ENCODE results near the gene PTPRM.
"Not testable (repeated sequence)": the region's sequence is repeated elsewhere in the genome, so short reads cannot be mapped to it uniquely, and the experiment has no call there.

The PTPRM gene

DNA sequence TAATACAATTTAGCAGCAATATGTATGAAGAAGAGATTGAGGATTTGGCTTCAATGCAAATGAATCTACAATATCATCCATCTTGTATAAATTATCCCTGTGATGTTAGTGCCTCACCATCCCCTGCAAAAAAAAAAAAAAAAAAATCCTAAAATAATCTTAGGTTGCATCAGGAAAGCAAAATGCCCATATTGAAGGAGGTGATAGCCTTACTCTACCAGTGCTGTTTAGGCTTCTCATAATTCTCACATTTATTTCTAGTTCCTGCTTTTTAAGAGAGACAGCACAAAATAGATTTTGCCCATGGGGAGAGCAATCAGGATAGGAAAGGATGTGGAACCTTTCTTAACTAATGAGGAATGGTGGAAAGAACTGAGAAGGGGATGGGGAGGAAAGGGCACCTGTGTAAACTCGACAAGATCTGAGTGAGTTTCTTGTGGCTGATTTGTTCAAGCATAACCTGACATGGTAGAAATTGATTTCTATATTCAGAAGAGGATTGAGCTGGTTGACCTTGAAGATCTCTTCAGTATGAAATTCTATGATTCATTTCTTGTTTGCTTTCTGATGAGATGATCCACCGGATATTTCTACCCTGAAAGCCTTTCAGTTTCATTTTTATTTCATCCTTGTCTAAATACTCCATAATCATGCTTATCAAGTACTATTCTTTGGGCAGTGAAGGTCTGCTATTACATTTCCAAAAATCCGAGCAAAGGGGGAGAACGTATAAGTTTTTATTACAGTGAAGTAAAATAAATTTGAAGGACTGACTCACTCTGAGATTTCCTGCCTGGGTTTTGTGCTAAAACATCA, 391.2 kb downstream of the PTPRM start:
- DNase-seq: no peak

DNA sequence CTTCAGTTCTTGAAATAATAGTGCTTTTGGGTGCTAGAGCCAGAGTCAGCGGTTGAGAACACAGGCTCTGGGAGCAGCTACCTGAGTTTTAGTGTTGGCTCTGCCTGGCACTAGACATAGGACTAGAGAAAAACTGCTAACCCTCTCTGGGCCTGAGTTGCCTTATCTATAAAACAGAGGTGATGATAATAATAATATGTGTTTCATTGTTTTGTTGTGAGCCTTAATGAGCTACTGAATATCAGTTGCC, 391.7 kb downstream of the PTPRM start:
- no peak for DNase-seq

DNA sequence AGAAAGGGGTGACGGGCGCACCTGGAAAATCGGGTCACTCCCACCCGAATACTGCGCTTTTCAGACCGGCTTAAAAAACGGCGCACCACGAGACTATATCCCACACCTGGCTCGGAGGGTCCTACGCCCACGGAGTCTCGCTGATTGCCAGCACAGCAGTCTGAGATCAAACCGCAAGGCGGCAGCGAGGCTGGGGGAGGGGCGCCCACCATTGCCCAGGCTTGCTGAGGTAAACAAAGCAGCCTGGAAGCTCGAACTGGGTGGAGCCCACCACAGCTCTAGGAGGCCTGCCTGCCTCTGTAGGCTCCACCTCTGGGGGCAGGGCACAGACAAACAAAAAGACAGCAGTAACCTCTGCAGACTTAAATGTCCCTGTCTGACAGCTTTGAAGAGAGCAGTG, 399.6 kb downstream of the PTPRM start:
- DNase-seq: not testable (repeated sequence)

DNA sequence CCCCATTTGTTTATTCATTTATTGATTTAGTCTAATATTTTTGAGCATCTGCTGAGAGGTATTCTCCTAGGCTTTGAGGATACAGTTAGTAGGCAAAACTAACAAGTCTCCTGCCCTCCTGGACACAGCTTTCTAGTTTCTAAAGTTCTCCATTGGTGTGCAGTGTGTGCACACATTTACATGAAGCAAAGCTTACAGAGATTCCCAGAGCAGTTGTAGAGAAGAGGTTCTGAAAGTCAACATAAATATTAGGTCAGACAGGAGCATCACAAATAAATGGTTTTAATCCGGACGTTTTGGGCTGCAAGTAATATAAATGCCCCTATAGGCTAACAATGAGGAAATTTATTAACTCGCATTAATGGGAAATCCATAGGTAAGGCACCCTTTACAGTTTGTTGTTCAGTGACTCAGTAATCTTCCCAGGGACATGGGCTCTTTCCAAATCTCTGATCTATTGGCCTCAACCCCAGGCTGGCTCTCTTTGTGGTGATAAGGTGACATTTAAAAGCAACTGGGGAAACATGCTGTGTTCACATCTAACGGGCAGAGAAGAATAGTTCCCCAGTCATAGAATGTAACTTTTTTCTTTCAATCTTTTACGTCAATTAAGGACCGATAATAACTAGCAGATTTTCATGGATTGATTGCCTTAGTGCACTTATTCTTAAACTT, 407.2 kb downstream of the PTPRM start:
- DNase-seq: no peak

DNA sequence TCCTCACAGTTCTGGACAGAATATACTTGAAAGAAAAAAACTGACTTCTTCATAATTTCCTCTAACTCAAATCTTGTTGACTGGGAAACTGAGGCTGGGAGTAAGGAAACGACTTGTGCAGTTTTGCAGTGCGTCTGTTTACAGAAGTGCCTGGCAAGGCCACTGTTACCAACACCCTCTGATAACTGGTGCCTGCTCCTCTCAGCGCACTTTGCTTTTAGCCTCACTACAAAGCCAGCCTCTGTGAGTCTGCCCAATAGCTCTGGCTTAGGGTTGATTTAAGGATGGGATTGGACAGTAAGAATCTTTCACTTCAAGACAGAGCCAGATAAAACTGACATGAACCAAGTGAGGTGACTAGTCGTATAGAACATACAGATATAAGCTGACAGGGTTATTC, 410.8 kb downstream of the PTPRM start:
- DNase-seq: no peak

DNA sequence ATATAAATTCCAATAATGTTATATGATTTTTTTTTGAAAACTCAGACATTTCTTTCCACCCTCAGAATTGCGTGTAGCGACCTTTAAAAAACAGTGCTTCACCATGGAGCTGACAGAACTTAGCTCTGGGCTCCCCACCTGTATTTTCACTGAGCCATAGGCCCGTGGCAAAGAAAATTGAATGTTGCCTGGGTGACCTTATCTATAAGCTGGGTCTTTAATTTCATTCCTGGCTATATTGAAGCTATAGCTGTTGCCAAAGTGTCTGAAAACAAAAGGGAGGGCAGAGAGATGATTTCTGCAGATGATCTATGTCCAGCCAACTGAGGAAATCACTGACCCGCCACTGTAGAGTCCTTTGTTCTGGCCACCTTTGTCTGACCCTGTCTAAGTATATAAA, 411.7 kb downstream of the PTPRM start:
- DNase-seq: no peak

DNA sequence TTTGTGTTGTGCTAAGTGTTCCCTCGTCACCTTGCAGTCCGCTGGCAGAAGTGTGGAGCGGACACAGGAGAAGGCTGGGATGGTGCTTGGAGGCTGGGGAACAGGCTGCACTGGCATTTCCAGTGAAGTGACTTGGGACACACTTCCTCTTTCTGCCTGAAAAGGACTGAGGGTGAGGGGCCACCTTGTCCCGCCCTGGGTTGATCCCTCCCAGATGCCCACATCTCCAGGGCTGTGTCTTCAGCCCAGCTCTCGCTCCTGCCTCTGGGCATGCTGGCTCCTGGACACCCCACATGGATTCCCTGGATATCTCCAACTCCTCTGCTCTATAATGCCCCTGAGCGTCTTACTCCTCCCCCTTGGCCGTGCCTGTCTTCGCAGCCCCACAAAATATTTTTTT, 412.6 kb downstream of the PTPRM start:
- no peak for DNase-seq

DNA sequence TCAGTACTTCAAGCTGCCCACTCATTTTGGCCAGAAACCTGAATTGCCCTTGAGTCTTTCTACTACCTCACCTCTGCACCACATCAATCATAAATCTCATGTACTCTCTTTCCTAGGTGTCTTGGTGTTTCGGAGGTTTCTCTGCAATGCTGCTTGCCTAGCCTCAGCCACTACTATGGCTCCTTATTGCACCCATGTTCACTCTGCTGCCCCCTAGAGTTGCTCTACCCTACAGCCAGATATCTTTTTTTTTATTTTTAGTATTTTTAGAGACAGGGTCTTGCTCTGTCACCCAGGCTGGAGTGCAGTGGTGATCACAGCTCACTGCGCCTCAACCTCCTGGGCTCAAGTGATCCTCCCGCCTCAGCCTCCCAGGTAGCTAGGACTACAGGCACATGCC, 413.0 kb downstream of the PTPRM start:
- DNase-seq: no peak

DNA sequence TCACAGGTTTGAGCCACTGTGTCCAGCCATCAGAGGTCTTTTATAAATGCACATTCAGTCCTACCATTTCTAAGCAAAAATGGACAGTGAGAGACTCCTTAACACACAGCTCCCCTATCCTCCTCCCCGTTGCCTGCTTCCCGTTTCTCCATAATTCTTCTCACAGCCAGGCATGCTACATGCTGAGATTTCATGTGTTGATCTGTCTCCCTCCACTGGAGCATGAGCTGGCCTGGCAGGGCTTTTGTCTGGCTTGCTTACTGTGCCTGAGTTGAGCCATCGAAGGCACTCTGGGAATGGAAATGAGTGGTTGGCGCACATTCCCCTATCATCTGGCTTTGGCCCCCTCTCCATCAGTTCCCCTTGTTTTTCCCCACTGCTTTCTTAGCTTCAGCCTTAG, 413.5 kb downstream of the PTPRM start:
- DNase-seq: no peak

DNA sequence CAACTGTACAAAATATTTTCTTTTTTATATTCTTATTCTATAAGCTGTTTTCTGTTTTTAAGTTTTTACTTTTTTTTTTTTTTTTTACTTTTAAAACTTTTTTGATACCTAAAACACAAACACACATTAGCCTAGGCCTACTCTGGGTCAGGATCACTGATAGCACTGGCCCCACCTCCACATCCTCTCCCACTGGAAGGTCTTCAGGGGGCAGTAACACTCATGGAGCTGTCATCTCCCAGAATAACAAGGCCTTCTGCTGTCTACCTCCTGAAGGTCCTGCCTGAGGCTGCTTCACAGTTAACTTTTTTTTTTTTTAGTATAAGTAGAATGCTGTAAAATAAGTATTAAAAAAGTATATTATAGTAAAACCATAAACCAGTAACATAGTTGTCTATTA, 415.1 kb downstream of the PTPRM start:
- DNase-seq: no peak

DNA sequence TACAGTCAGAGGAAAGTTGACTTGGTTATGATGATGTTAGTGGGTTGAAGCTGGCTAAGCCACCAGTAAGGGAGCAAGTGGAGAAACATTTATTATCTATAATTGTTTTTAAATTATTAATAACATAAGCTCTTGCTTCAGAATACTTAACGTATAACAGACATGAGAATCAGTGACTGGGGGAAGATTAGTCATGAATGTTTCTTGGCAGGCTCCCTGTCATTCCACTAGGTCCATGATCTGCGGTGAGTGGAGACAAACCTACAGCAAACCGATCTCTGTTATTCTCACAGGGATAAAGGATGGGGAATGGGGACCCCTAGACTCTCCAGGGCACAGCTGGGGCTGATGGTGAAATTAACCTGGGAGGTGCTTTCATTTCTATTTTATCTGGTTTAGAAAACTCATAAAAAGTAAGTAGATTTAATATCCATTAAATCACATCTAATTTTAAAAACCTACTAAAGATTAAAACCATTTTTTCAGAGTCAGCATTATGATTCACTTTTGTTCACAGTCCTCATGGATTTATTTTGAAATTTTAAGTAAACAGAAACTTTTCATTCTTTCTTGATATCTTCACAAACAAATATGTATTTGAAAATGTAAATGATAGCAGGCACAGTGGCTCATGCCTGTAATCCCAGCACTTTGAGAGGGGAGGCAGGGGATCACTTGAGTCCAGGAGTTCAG, 420.3 kb downstream of the PTPRM start:
- DNase-seq: no peak

DNA sequence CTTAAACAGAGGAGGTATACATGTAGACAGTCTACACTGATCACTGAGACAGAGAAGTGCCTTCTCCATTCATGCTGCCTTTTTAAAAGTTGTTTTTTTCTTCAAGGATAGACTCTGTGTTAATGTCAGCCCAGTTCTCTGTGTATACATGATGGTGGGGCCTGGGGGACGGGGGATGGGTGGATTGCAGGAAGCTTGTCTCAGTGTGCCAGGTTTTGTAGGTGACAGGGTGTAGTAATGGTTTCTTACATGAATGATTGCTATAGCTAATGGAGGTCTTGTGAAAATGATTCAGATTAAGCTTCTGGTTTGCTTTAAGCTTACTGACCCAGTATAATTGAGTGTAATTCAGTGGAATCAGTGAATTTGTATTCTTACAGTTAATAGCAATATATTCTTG, 423.6 kb downstream of the PTPRM start:
- DNase-seq: no peak

DNA sequence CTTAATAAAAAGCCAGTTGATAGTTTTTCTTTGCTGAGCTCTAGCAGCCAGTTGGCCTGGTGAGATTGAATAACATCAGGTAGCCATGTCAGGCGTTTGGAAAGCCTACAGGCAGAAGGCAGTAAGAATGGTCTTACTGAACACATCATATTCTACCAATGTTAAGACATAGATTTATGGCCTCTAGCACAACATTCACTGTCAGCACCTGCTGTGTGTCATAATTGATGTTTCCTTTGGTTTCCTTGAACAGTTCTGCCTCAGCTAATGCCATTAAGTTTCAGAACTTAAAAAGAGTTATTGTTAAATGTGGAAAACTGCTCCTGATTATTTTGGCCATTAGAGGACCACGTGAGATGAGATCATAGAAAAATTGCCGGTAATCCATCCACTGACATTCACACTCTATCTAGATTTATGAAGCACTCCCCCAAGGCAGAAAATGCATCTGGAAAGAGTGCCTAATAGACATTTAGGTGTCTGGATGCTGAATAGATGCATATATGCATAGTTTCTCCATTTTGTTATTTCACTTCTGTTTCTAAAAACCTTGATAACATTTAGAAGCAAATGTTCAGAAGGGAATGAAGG, 434.7 kb downstream of the PTPRM start:
- no peak for DNase-seq

DNA sequence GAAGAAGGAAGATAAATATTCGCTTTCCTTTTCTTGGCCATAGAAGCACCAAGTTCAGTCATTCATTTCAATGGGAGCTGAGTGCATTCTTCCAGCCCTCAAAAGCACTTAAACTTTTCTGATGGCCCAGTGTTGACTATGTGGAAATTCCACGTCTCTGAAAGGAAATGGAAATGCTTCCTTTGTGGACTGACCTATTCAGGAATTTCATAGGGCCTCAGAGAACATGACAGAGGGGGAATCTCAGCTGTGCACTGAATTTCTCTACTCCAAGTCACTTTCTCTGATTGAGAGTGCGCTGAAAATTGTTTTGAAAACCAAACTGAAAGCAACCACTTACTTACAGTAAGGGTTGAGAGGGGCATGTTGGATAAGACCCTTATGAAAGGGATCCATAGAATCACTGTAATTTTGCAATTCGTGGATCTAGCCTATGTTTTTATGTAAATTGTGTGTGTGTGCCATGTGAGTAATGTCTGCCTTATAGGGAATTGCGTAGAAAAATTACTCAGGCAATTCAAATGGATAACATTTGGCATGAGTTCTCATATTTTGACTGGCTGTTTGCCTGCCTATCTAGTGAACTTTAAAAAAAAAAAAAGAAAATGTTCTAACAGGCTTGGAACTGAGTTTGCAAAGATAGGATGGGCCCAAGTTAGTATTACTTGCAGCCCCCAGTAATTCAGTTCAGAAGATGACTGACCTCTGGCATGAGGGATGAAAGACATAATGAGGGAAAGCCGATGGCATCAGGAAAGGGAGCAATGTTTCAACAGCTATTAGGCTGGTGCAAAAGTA, 437.0 kb downstream of the PTPRM start:
- DNase-seq: no peak

DNA sequence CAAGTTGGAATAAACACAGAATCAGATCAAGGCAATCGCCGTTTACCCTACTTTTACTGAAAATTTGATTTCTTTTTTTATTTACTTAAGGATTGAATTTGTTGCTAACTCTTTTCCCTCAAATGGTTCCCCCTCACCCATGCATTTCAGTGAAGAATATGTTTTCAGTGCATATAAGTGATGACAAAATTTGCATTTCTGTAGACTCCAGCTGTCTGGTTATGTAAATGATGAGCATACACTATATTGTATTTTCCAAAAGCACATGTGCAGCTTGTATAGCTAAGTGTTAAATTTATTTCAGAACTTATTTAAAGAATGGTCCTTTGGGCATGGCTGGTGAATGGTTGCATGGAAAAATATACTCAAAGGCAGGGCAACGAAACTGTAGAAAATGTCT, 437.7 kb downstream of the PTPRM start:
- no peak for DNase-seq

DNA sequence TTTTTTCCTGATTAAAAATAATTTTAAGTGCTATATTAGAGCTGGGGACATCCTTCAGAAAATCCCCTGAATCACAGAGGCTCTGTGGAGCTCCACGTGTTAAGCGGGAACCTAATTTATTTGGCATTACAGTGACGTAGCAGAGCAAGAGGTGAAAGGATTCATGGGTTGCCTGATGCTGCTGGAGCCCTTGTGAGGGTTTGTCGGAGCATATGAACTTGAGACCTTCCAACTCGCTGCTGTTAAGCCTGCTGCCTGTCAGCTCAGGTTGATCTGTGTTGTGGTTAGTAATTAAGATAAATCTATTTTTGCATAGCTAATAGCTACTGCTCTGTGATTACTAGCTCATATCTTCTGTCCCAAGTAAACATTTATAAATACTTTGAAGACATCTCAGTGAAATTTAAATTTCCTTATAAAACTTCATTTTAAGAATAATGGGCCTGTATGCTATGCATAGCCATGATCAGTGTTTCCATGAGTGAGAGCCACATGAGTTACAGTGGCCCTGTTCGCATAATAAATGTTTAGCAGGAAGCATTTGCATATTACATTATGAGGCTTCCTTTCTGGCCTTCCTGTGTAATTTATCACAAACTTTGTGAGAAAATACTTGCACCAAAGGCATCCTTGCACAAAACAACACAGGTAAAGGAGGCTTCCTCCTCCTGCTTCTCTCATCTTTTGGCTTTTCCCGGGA, 438.9 kb downstream of the PTPRM start:
- DNase-seq: no peak

DNA sequence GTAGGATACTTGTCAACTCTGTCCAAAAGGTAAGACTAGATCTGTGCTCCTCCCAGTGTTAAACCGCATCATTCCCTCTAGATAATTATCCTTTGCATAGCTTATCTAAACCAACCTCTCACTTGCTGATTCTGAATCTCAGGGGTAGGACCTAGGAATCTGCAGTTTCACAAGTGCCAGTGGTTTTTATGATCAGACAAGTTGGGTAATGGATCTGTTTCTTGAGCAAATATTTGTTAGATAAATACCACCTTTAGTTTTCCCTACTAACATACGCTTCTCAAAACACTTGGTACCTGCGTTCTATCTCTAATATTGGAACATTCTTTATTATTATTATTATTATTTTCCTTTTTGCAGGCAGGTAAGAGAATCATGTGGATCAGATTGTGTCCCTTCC, 439.9 kb downstream of the PTPRM start:
- DNase-seq: no peak

DNA sequence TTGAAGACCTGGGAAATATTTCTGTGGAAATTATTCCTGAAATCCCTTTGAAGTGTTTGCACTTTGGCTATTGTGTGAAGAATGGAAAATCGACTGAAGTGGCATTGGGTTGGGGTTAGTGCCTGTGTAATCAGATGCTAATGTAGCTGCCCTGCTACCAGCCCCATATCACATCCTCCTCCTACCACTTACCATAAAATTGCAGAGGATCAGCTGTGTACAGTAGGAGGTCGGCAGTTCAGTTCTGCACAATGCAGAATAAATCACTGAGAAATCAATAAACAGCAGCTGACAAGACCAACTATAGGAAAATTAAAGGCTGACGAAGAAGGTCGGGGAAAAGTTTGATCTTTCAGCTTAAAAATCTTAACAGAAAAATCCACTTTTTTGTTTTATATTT, 440.9 kb downstream of the PTPRM start:
- DNase-seq: no peak

DNA sequence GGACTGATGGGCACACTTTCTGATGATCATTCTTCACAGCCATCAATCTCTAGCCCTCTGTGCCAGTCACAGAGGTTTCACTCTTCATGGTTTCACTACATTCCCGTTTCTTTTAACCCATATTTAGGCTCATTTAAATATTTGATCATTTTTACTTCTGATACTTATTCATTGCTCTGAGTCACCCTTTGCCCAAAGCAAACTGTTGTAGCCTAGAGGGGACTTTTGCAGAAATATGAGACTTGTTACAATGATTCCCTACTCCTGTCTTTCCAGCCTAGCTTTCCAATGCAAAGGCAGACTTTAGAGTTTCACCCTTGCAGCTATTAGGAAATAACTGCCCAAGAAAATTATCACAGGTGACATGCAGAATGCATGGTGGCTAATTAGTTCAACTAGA, 444.2 kb downstream of the PTPRM start:
- DNase-seq: no peak

DNA sequence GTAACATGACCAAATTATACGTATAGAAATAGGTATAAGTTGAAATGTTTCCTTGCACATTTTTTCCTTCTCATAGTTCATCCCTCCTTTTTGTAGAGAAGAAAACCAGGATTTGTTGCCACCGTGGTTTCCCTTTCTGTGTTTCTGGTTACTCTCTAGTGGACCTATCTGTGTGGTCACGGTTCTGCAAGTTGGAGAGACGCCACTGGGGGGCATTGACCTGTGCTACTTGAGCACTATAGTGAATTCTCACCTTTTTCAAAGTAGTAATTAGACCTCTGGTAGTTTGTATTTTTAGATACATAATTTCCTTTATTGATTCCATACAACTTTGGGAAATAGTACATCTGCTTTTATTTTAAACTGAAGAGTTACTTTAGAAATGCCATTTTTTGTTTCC, 444.8 kb downstream of the PTPRM start:
- DNase-seq: no peak

DNA sequence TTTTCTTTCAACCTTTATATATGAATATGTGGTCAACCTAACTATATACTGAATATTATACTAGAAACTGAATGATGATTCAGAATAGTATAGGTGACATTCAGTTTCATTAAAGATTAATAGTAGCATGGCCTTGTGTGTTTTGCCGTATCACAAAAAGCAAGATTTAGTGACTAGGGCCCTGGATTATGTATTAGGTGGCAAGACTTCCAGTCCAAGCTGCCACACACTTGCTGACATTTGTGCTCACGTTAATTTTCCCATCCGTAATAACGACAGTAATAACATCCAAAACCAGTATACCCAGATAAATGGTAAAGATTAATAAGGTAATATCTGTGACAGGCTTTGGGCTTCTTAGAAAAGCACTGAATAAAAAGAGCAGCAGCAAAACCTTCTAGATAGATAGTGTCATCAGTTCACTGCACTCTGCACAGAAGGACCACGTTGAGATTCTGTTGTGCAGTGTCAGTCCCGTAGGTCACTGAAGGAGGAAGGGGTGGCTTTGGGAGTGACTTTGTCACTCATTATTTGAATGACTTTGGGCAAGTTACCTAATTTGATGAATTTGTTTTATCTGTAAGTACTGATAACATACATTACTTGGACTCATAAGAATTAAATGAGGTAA, 451.7 kb downstream of the PTPRM start:
- no peak for DNase-seq

DNA sequence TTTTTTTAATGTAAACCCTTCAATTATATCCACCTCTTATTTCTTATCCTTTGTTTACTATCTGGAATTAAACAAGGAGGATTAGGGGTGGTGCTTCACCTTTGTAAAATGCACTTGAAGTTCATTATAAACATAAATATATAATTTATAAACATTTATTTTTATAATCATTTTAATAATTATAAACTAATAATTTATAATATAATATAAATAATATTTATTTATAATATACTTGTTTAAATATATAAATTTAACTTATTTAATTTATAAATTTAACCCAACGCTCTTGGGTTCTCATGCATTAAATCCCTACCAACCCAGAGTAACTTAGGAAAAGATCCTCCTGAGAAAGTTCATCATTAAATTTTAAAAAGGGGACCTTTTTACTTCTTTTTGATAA, 452.5 kb downstream of the PTPRM start:
- DNase-seq: no peak

All from stimulated activated CD8-positive, alpha-beta memory T cell treated with anti-CD3 and anti-CD28 coated beads, Interleukin-4, amount 100 ng/mL, for 48 hours (primary cell).